ENCODE data around the gene TMED10.

GRCh38 chr14:75101491-75101890, 74.9 kb downstream of the TMED10 start:
- no peak for TF ChIP-seq CTCF (IDR thresholded peaks at IDR 0.05)
- no peak for TF ChIP-seq MAX (IDR thresholded peaks at IDR 0.05; ENCODE audit: low read depth)
- TF ChIP-seq TAF1 (IDR thresholded peaks at IDR 0.05; ENCODE audit: borderline replicate concordance, low read depth, low read length): no peak
- TF ChIP-seq FOSL2 (IDR thresholded peaks at IDR 0.05; ENCODE audit: borderline replicate concordance, low read depth): no peak
- TF ChIP-seq EZH2phosphoT487 (IDR thresholded peaks at IDR 0.05; ENCODE audit: borderline replicate concordance, low read depth): no peak
- TF ChIP-seq JUND (IDR thresholded peaks at IDR 0.05): no peak
- no peak for TF ChIP-seq USF1 (IDR thresholded peaks at IDR 0.05; ENCODE audit: borderline replicate concordance, low read depth)
